HepG2 (cell line): ENCODE measurements around the gene PRR27. TPM values are rescaled to one million over a fixed set of nuclear protein-coding genes. Genes with fewer than 3 reads are reported as not detected.
A peak's percentile ranks its signal among the peaks of the same experiment; 100 is the strongest.

Experiments
- ADNP ChIP-seq: sonication (generic); formaldehyde crosslinking; IDR thresholded peaks from 2 replicates; pipeline ENCODE4 v1.4.0; 2020; ENCODE audit warnings: missing genetic modification reagents
- FOXA3 ChIP-seq: IDR thresholded peaks from 2 replicates; pipeline ENCODE4 v1.6.1; 2016; ENCODE audit warnings: missing genetic modification reagents, missing compliant biosample characterization
- GATA4 ChIP-seq: sonication (generic); IDR thresholded peaks from 2 replicates; pipeline ENCODE4 v1.6.1; 2016; ENCODE audit warnings: antibody characterized with exemption, low read depth, borderline replicate concordance
- HDAC6 ChIP-seq: fragments of 200-600 bp; sonication (generic); IDR thresholded peaks from 2 replicates; pipeline ENCODE4 v1.7.0; 2017; ENCODE audit warnings: mild to moderate bottlenecking, antibody characterized with exemption, low read length, low read depth
- HHEX ChIP-seq: IDR thresholded peaks from 2 replicates; pipeline ENCODE4 v1.6.1; 2016; ENCODE audit warnings: control low read depth
- HMG20B ChIP-seq: conservative IDR thresholded peaks from 2 replicates; pipeline ENCODE4 v1.6.1; 2016; ENCODE audit warnings: missing genetic modification reagents, missing compliant biosample characterization
- HOXA3 ChIP-seq: sonication (generic); formaldehyde crosslinking; IDR thresholded peaks from 2 replicates; pipeline ENCODE4 v1.5.0; 2020; ENCODE audit warnings: missing genetic modification reagents
- KAT2B ChIP-seq: fragments of 150-350 bp; IDR thresholded peaks from 2 replicates; pipeline ENCODE4 v1.6.1; 2014; ENCODE audit warnings: low read depth, low read length, borderline replicate concordance
- KDM5A ChIP-seq: fragments of 200-600 bp; sonication (generic); IDR thresholded peaks from 2 replicates; pipeline ENCODE4 v1.7.0; 2018; ENCODE audit warnings: antibody characterized with exemption, mild to moderate bottlenecking, low read length, borderline replicate concordance
- NFKBIZ ChIP-seq: IDR thresholded peaks from 2 replicates; pipeline ENCODE4 v1.6.1; 2018; ENCODE audit warnings: missing genetic modification reagents, missing compliant biosample characterization
- PCBP1 ChIP-seq: fragments of 200-400 bp; formaldehyde crosslinking; IDR thresholded peaks from 2 replicates; pipeline ENCODE4 v1.6.1; 2017; ENCODE audit warnings: mild to moderate bottlenecking, low read depth, low read length, borderline replicate concordance
- RARA ChIP-seq: IDR thresholded peaks from 2 replicates; pipeline ENCODE4 v1.6.1; 2016; ENCODE audit warnings: missing genetic modification reagents, missing compliant biosample characterization
- RARG ChIP-seq: sonication (generic); formaldehyde crosslinking; IDR thresholded peaks from 2 replicates; pipeline ENCODE4 v1.4.0; 2020; ENCODE audit warnings: low read depth, mild to moderate bottlenecking, missing genetic modification reagents
- SMARCC2 ChIP-seq: fragments of 450-650 bp; IDR thresholded peaks from 2 replicates; pipeline ENCODE4 v1.6.1; 2017; ENCODE audit warnings: antibody characterized with exemption, mild to moderate bottlenecking
- STAG1 ChIP-seq: sonication (generic); formaldehyde crosslinking; IDR thresholded peaks from 2 replicates; pipeline ENCODE4 v1.4.0; 2020; ENCODE audit warnings: missing genetic modification reagents
- TGIF2 ChIP-seq: IDR thresholded peaks from 2 replicates; pipeline ENCODE4 v1.6.1; 2016; ENCODE audit warnings: control low read depth, missing compliant biosample characterization
- YEATS4 ChIP-seq: sonication (generic); formaldehyde crosslinking; IDR thresholded peaks from 2 replicates; pipeline ENCODE4 v1.4.0; 2020; ENCODE audit warnings: missing genetic modification reagents, borderline replicate concordance
- ZEB1 ChIP-seq: IDR thresholded peaks from 2 replicates; pipeline ENCODE4 v1.6.1; 2012; ENCODE audit warnings: mild to moderate bottlenecking, low read depth, inconsistent platforms; ENCODE audit not compliant: insufficient replicate concordance
- ZKSCAN8 ChIP-seq: IDR thresholded peaks from 2 replicates; pipeline ENCODE4 v1.6.1; 2016; ENCODE audit warnings: borderline replicate concordance, missing genetic modification reagents, missing compliant biosample characterization
- ZMYM2 ChIP-seq: sonication (generic); formaldehyde crosslinking; IDR thresholded peaks from 2 replicates; pipeline ENCODE4 v1.8.0; 2022; ENCODE audit warnings: mild to moderate bottlenecking, missing genetic modification reagents
- ZNF274 ChIP-seq: sonication (generic); formaldehyde crosslinking; IDR thresholded peaks from 2 replicates; pipeline ENCODE4 v1.5.1; 2020; ENCODE audit warnings: mild to moderate bottlenecking, missing genetic modification reagents
- ZNF589 ChIP-seq: sonication (generic); formaldehyde crosslinking; conservative IDR thresholded peaks from 2 replicates; pipeline ENCODE4 v1.8.0; 2022; ENCODE audit warnings: mild to moderate bottlenecking, moderate library complexity, missing genetic modification reagents
- ZNF670 ChIP-seq: sonication (generic); formaldehyde crosslinking; IDR thresholded peaks from 2 replicates; pipeline ENCODE4 v1.8.0; 2022; ENCODE audit warnings: mild to moderate bottlenecking, missing genetic modification reagents, borderline replicate concordance
- ZSCAN9 ChIP-seq: IDR thresholded peaks from 2 replicates; pipeline ENCODE4 v1.6.1; 2016; ENCODE audit warnings: borderline replicate concordance
- polyA plus RNA-seq, 8 experiments: library from polyadenylated mRNA; depleted of rRNA in 3 of 8; stranded (reverse) in 7 of 8; unstranded in 1 of 8; fragments of >200 nt; fragmentation: Illumina TruSeq in 4 of 8; extraction: Trizol in 4 of 8; gene quantifications; 2 replicates each; pipeline versions ENCODE4 v1.2.1 to v1.2.3, GENCODE V29; 2011 to 2016; ENCODE audit warnings: low read depth in 4 of 8, missing spikeins in 1 of 8, mixed read lengths in 1 of 8; ENCODE audit not compliant: insufficient read depth in 1 of 8
- total RNA-seq, 5 experiments: library from RNA; depleted of rRNA; stranded (reverse); fragments of >200 nt; fragmentation: Illumina TruSeq; extraction: Trizol; gene quantifications; 2 replicates each; pipeline ENCODE4 v1.2.3, GENCODE V29; 2016; ENCODE audit warnings: low read depth in 1 of 5
- TF ChIP-seq, protein P1 (sequence below): IDR thresholded peaks from 2 replicates; pipeline ENCODE4 v1.6.1; 2012; ENCODE audit warnings: low read depth, low read length, improper control_type of control experiment
- TF ChIP-seq, protein P2 (sequence below), 2 experiments: fragments of 450-650 bp in 1 of 2; sonication (generic) in 1 of 2; formaldehyde crosslinking; IDR thresholded peaks; 2 replicates each; pipeline versions ENCODE4 v1.5.0 to v1.8.0; 2020 to 2022; ENCODE audit warnings: mild to moderate bottlenecking in 1 of 2, missing genetic modification reagents in 1 of 2
- TF ChIP-seq, protein P3 (sequence below): IDR thresholded peaks from 2 replicates; pipeline ENCODE4 v1.6.1; 2016
- TF ChIP-seq, protein P4 (sequence below): IDR thresholded peaks from 2 replicates; pipeline ENCODE4 v1.6.1; 2012; ENCODE audit warnings: inconsistent platforms

Gene PRR27
- total and polyA plus RNA-seq, 2 of the 13 experiments (the other 11 are each of a cell fraction or from before 2014, with no cell fraction given): not detected

DNA sequence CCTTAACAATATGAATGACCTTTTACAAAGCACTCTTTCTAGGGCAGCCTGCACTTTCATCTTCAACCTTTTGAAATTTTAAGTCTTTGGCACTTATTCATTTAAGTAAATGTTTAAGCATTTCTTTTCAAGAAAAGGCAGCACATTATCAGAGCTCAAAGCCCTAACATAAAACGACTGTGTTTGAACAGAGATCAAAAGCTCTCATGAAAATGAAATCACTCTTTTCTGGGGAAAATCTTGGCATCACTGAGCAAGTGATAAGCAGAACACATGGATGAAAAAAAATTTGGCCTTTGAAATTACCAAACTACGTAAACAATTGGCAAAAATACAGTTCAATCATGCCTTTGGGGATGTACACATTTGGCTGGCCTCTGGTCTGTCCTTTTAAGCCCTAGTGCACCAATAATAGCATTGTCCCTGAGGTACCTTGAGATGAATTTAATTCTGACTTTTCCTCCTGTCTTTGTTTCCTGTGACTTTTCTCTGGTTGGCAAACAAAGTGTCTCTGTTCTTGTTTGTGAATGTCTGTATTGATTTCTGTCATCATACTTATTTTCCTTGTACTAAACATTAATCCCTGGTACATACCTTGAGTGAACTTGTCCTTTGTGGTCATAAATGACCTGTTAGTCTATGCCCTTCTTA, 28.6 kb downstream of the PRR27 start (continued):
- no peak for TF ChIP-seq HDAC6
- TF ChIP-seq FOXA3 (CRISPR knock-in tag): peak; percentile 92
- 0 out of 2 replicates have a peak, but pooled peaks have one; percentile 46 for TF ChIP-seq NFKBIZ (CRISPR knock-in tag)
- no peak for TF ChIP-seq PCBP1
- TF ChIP-seq, protein P1, sequence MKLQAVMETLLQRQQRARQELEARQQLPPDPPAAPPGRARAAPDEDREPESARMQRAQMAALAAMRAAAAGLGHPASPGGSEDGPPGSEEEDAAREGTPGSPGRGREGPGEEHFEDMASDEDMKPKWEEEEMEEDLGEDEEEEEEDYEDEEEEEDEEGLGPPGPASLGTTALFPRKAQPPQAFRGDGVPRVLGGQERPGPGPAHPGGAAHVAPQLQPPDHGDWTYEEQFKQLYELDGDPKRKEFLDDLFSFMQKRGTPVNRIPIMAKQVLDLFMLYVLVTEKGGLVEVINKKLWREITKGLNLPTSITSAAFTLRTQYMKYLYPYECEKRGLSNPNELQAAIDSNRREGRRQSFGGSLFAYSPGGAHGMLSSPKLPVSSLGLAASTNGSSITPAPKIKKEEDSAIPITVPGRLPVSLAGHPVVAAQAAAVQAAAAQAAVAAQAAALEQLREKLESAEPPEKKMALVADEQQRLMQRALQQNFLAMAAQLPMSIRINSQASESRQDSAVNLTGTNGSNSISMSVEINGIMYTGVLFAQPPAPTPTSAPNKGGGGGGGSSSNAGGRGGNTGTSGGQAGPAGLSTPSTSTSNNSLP: peak; percentile 92
- TF ChIP-seq ZMYM2 (CRISPR knock-in tag): 0 out of 2 replicates have a peak, but pooled peaks have one; percentile 18
- 0 out of 2 replicates have a peak, but pooled peaks have one; percentile 38 for TF ChIP-seq SMARCC2
- TF ChIP-seq ZNF589: 0 out of 2 replicates have a peak, but pooled peaks have one; percentile 60
- peak; percentile 39; the same call in 1 of the 2 replicates for TF ChIP-seq HMG20B
- TF ChIP-seq, protein P2, sequence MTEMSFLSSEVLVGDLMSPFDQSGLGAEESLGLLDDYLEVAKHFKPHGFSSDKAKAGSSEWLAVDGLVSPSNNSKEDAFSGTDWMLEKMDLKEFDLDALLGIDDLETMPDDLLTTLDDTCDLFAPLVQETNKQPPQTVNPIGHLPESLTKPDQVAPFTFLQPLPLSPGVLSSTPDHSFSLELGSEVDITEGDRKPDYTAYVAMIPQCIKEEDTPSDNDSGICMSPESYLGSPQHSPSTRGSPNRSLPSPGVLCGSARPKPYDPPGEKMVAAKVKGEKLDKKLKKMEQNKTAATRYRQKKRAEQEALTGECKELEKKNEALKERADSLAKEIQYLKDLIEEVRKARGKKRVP (CRISPR knock-in tag; IDR thresholded peaks at IDR 0.05): peak in 1 of 2 experiments; percentile 81; a peak in 2 of 4 replicates
- TF ChIP-seq ZNF274 (CRISPR knock-in tag): no peak
- peak; percentile 93 for TF ChIP-seq ZKSCAN8 (CRISPR knock-in tag)
- TF ChIP-seq KDM5A: 0 out of 2 replicates have a peak, but pooled peaks have one; percentile 2
- peak; percentile 70 for TF ChIP-seq ZEB1
- TF ChIP-seq, protein P3, sequence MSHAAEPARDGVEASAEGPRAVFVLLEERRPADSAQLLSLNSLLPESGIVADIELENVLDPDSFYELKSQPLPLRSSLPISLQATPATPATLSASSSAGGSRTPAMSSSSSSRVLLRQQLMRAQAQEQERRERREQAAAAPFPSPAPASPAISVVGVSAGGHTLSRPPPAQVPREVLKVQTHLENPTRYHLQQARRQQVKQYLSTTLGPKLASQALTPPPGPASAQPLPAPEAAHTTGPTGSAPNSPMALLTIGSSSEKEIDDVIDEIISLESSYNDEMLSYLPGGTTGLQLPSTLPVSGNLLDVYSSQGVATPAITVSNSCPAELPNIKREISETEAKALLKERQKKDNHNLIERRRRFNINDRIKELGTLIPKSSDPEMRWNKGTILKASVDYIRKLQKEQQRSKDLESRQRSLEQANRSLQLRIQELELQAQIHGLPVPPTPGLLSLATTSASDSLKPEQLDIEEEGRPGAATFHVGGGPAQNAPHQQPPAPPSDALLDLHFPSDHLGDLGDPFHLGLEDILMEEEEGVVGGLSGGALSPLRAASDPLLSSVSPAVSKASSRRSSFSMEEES: peak; percentile 59; the same call in 1 of the 2 replicates
- TF ChIP-seq RARG (CRISPR knock-in tag): no peak
- peak; percentile 57 for TF ChIP-seq HOXA3 (CRISPR knock-in tag)
- peak; percentile 50; the same call in 1 of the 2 replicates for TF ChIP-seq YEATS4 (CRISPR knock-in tag)
- TF ChIP-seq ZSCAN9: 0 out of 2 replicates have a peak, but pooled peaks have one; percentile 24
- TF ChIP-seq TGIF2 (CRISPR knock-in tag): no peak
- no peak for TF ChIP-seq ADNP (CRISPR knock-in tag)
- TF ChIP-seq RARA (CRISPR knock-in tag): peak; percentile 95
- peak; percentile 50; the same call in 1 of the 2 replicates for TF ChIP-seq KAT2B
- TF ChIP-seq ZNF670 (CRISPR knock-in tag): peak; percentile 17; the same call in 1 of the 2 replicates
- TF ChIP-seq HHEX (CRISPR knock-in tag): peak; percentile 36; the same call in 1 of the 2 replicates
- TF ChIP-seq STAG1 (CRISPR knock-in tag): peak; percentile 10; the same call in 1 of the 2 replicates
- TF ChIP-seq, protein P4, sequence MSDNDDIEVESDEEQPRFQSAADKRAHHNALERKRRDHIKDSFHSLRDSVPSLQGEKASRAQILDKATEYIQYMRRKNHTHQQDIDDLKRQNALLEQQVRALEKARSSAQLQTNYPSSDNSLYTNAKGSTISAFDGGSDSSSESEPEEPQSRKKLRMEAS: peak; percentile 38; the same call in 1 of the 2 replicates
- peak; percentile 97 for TF ChIP-seq GATA4
